A549 (cell line): ENCODE data around the gene ABCC5. TPM values are rescaled to one million over a fixed set of nuclear protein-coding genes. Genes with fewer than 3 reads are reported as not detected.
"Not testable (repeated sequence)": the region's sequence is repeated elsewhere in the genome, so short reads cannot be mapped to it uniquely, and the experiment has no call there.

Experiments
- ATAC-seq, 2 experiments: fragments of 200-7000 bp in 1 of 2; fragments of >200 bp in 1 of 2; cut with Nextera tagmentation in 1 of 2; cut with Tn5 transposase in 1 of 2; 3 replicates each; pipeline versions ENCODE4 v1.8.0 to v1.9.1; 2018 to 2020; ENCODE audit warnings: mild to moderate bottlenecking in 1 of 2, moderate library complexity in 1 of 2
- CTCF ChIA-PET: fragments of 300-600 bp; sonication (Branson Sonifier 250); formaldehyde crosslinking; extraction: SDS; loops from one replicate; lab custom pipeline; 2021; ENCODE audit warnings: antibody characterized with exemption, inconsistent platforms; lab: Yijun Ruan, JAX
- POLR2A ChIA-PET: fragments of 350-600 bp; formaldehyde crosslinking; extraction: SDS; loops from one replicate; lab custom pipeline; 2021; ENCODE audit warnings: antibody characterized with exemption, inconsistent platforms; lab: Yijun Ruan, JAX
- DNase-seq, 2 experiments: peaks; one replicate each; pipeline versions ENCODE4 v3.0.0 to v3.0.0-alpha.2; 2011 to 2016; ENCODE audit warnings: low read depth in 1 of 2, low spot score in 1 of 2
- FAIRE-seq: peaks from 2 replicates; lab custom pipeline; 2011; peaks lifted over from hg19 to GRCh38; lab: Jason Lieb, UNC
- H3K27ac ChIP-seq, 2 experiments: fragments of >200 bp; sonication (Bioruptor Twin); formaldehyde crosslinking; 3 replicates each; pipeline ENCODE4 v1.5.1; 2016 to 2017
- H3K4me1 ChIP-seq: fragments of >200 bp; sonication (Bioruptor Twin); formaldehyde crosslinking; 3 replicates; pipeline ENCODE4 v1.6.1; 2016
- H3K4me2 ChIP-seq: fragments of >200 bp; sonication (Bioruptor Twin); formaldehyde crosslinking; 3 replicates; pipeline ENCODE4 v1.6.1; 2016
- H3K4me3 ChIP-seq: fragments of >200 bp; sonication (Bioruptor Twin); formaldehyde crosslinking; 3 replicates; pipeline ENCODE4 v1.5.1; 2016
- H3K9me3 ChIP-seq: fragments of >200 bp; sonication (Bioruptor Twin); formaldehyde crosslinking; 3 replicates; pipeline ENCODE4 v1.6.1; 2016
- ATOH8 ChIP-seq: fragments of 250-450 bp; sonication (Bioruptor Pico); IDR thresholded peaks from 2 replicates; pipeline ENCODE4 v1.5.0; 2020; ENCODE audit warnings: low read depth, mild to moderate bottlenecking, moderate library complexity
- BHLHE40 ChIP-seq: IDR thresholded peaks from 2 replicates; pipeline ENCODE4 v1.6.1; 2012; ENCODE audit warnings: low read depth, low read length, inconsistent platforms
- CBX2 ChIP-seq: fragments of 200-600 bp; sonication (generic); IDR thresholded peaks from 2 replicates; pipeline ENCODE4 v1.6.1; 2016; ENCODE audit warnings: low read depth, mild to moderate bottlenecking, borderline replicate concordance
- CHD4 ChIP-seq: fragments of 200-600 bp; sonication (generic); IDR thresholded peaks from 2 replicates; pipeline ENCODE4 v1.6.1; 2016; ENCODE audit warnings: antibody characterized with exemption, mild to moderate bottlenecking, borderline replicate concordance
- ELK1 ChIP-seq: fragments of 150-350 bp; IDR thresholded peaks from 2 replicates; pipeline ENCODE4 v1.6.1; 2014; ENCODE audit warnings: low read depth, mild to moderate bottlenecking, low read length
- EP300 ChIP-seq, 2 experiments: fragments of >200 bp; sonication (Bioruptor Twin); formaldehyde crosslinking; IDR thresholded peaks; 2 replicates in 1 of 2; 3 replicates in 1 of 2; pipeline ENCODE4 v1.6.1; 2016 to 2017
- ESRRA ChIP-seq: fragments of 150-350 bp; IDR thresholded peaks from 2 replicates; pipeline ENCODE4 v1.6.1; 2014; ENCODE audit warnings: mild to moderate bottlenecking, low read length, borderline replicate concordance
- HES2 ChIP-seq: fragments of >200 bp; sonication (Bioruptor Twin); formaldehyde crosslinking; IDR thresholded peaks from 2 replicates; pipeline ENCODE4 v1.6.1; 2016
- HOXA7 ChIP-seq: fragments of 250-450 bp; sonication (Bioruptor Pico); IDR thresholded peaks from 2 replicates; pipeline ENCODE4 v1.5.0; 2020; ENCODE audit warnings: mild to moderate bottlenecking, moderate library complexity
- HOXB5 ChIP-seq: fragments of 250-450 bp; sonication (Bioruptor Pico); IDR thresholded peaks from 2 replicates; pipeline ENCODE4 v1.5.0; 2020; ENCODE audit warnings: mild to moderate bottlenecking, moderate library complexity
- KDM5A ChIP-seq: fragments of 200-600 bp; sonication (generic); IDR thresholded peaks from 2 replicates; pipeline ENCODE4 v1.6.1; 2016; ENCODE audit warnings: antibody characterized with exemption, mild to moderate bottlenecking
- MAFK ChIP-seq: fragments of 450-650 bp; IDR thresholded peaks from 2 replicates; pipeline ENCODE4 v1.6.1; 2014; ENCODE audit not compliant: partially characterized antibody
- PBX3 ChIP-seq: IDR thresholded peaks from 2 replicates; pipeline ENCODE4 v1.6.1; 2012
- POLR2AphosphoS2 ChIP-seq: conservative IDR thresholded peaks from 2 replicates; pipeline ENCODE4 v1.6.1; 2012; ENCODE audit warnings: low read length, improper control_type of control experiment, inconsistent platforms
- TP53 ChIP-seq: fragments of 250-450 bp; sonication (Bioruptor Pico); IDR thresholded peaks from 2 replicates; pipeline ENCODE4 v1.5.0; 2021; ENCODE audit warnings: mild to moderate bottlenecking, moderate library complexity
- USF2 ChIP-seq: fragments of 450-650 bp; IDR thresholded peaks from 2 replicates; pipeline ENCODE4 v1.6.1; 2014; ENCODE audit warnings: antibody characterized with exemption
- ZC3H11A ChIP-seq: fragments of 450-650 bp; IDR thresholded peaks from 2 replicates; pipeline ENCODE4 v1.6.1; 2014; ENCODE audit warnings: antibody characterized with exemption, mild to moderate bottlenecking
- ZFP36 ChIP-seq: fragments of 450-650 bp; IDR thresholded peaks from 2 replicates; pipeline ENCODE4 v1.6.1; 2014; ENCODE audit warnings: borderline replicate concordance; ENCODE audit not compliant: partially characterized antibody
- ZSCAN20 ChIP-seq: fragments of 250-450 bp; sonication (Bioruptor Pico); IDR thresholded peaks from 2 replicates; pipeline ENCODE4 v1.8.0; 2022; ENCODE audit warnings: mild to moderate bottlenecking, moderate library complexity
- WGBS: methylation state at CpG from one replicate; pipeline ENCODE4 v1.1.6; 2017; ENCODE audit errors: missing lambda C conversion rate; 5-methylcytosine and 5-hydroxymethylcytosine counted together
- polyA plus RNA-seq, 4 experiments: library from polyadenylated mRNA; depleted of rRNA in 3 of 4; stranded (reverse); fragments of >200 nt; fragmentation: RNase III in 1 of 4; extraction: RNeasy Plus Mini Kit Qiagen cat#74134 plus additional on column Dnase treatment in 1 of 4; gene quantifications; 2 replicates in 3 of 4; 3 replicates in 1 of 4; pipeline ENCODE4 v1.2.3, GENCODE V29; 2011 to 2017

Gene ABCC5
- polyA plus RNA-seq, 2 of the 4 experiments (the other 2 are of a cell fraction): 14.2 to 20.7 TPM

- no peak overlapping the region for H3K4me3 ChIP-seq
- H3K27ac ChIP-seq: no peak overlapping the region
- no peak for TF ChIP-seq EP300 (IDR thresholded peaks at IDR 0.05)
- TF ChIP-seq BHLHE40: no peak
- no peak for TF ChIP-seq CBX2
- TF ChIP-seq TP53 (CRISPR knock-in tag): no peak
- no peak for TF ChIP-seq ZC3H11A
- TF ChIP-seq PBX3: no peak
- no peak for TF ChIP-seq CHD4
- no peak for TF ChIP-seq ZSCAN20
- ChIA-PET POLR2A (no interaction called here), CTCF (interaction anchor here (0.6 to 1.1 kb wide), 3 partner anchors 12 to 220 kb away, joined by 3 read pairs; partner anchors contain the start of genes ABCC5 and EEF1AKMT4)
- no peaks in the 10 kb centered on the region for H3K4me1 ChIP-seq
- DNase-seq (no peak), FAIRE-seq (no peak), ATAC-seq (no peak)
- H3K9me3 ChIP-seq: no peaks in the 10 kb centered on the region
- WGBS: 65% methylated on average over 2 of the region's 2 CpGs
- H3K4me2 ChIP-seq: no peak overlapping the region
These were observed 11.8 kb upstream of the ABCC5 start for GRCh38 chr3:184029443-184029842.

- H3K9me3 ChIP-seq, H3K4me1 ChIP-seq, POLR2A ChIA-PET, H3K4me3 ChIP-seq, H3K4me2 ChIP-seq, ATAC-seq, H3K27ac ChIP-seq, CTCF ChIA-PET, FAIRE-seq, DNase-seq: not testable (repeated sequence)
- 64% methylated on average over 1 of the region's 1 CpG for WGBS
These were observed 10.7 kb upstream of the ABCC5 start for GRCh38 chr3:184028275-184028890.

GRCh38 chr3:184025256-184025655, 7.6 kb upstream of the ABCC5 start:
- WGBS: 32% methylated on average over 5 of the region's 5 CpGs
- POLR2A ChIA-PET, H3K4me2 ChIP-seq, CTCF ChIA-PET, H3K27ac ChIP-seq, H3K4me1 ChIP-seq, FAIRE-seq, H3K4me3 ChIP-seq, H3K9me3 ChIP-seq, ATAC-seq: not testable (repeated sequence)
- peak in 1 of 2 experiments; percentile 13 for DNase-seq

GRCh38 chr3:184022323-184022722, 4.6 kb upstream of the ABCC5 start:
- ChIA-PET CTCF (interaction anchor here (1.0 to 1.2 kb wide), 2 partner anchors 127 to 218 kb away, joined by 3 to 4 read pairs; no protein-coding TSS in a partner anchor), POLR2A (interaction anchor here (0.6 kb wide), 1 partner anchor 132 kb away, joined by 3 read pairs; no protein-coding TSS in a partner anchor)
- TF ChIP-seq ESRRA: no peak
- TF ChIP-seq HES2: no peak
- TF ChIP-seq HOXA7: no peak
- TF ChIP-seq POLR2AphosphoS2: no peak
- TF ChIP-seq KDM5A: no peak
- TF ChIP-seq ATOH8 (CRISPR knock-in tag): no peak
- no peak for TF ChIP-seq ELK1
- no peak for TF ChIP-seq ZC3H11A
- no peak for TF ChIP-seq ZFP36
- TF ChIP-seq BHLHE40: no peak
- no peak for TF ChIP-seq MAFK
- no peak for TF ChIP-seq USF2
- no peak for TF ChIP-seq HOXB5 (CRISPR knock-in tag)
- H3K9me3 ChIP-seq: no peaks in the 10 kb centered on the region
- ATAC-seq (no peak), DNase-seq (no peak), FAIRE-seq (no peak)
- no peaks in the 10 kb centered on the region for H3K4me1 ChIP-seq
- H3K4me3 ChIP-seq: no peak overlapping the region
- no peak overlapping the region for H3K4me2 ChIP-seq
- WGBS: 83% methylated on average over 7 of the region's 7 CpGs
- no peak overlapping the region for H3K27ac ChIP-seq
